B cell (primary cell): ENCODE measurements around the gene CDK5RAP3. TPM values are rescaled to one million over a fixed set of nuclear protein-coding genes. Genes with fewer than 3 reads are reported as not detected.

ENCODE experiments used
- ATAC-seq: fragments of 200-7000 bp; cut with Tn5 transposase; one replicate; pipeline ENCODE4 v1.10.0; 2021; ENCODE audit warnings: low read depth, mild to moderate bottlenecking, moderate number of reproducible peaks, moderate library complexity
- CTCF ChIA-PET: fragments of 350-600 bp; sonication (Branson Sonifier 250); formaldehyde crosslinking; loops from one replicate; lab custom pipeline; 2021; ENCODE audit warnings: antibody characterized with exemption, inconsistent platforms; lab: Charles Lee
- POLR2A ChIA-PET: fragments of 350-600 bp; sonication (Branson Sonifier 250); formaldehyde crosslinking; loops from one replicate; lab custom pipeline; 2021; ENCODE audit warnings: antibody characterized with exemption; lab: Charles Lee
- DNase-seq: peaks from one replicate; pipeline ENCODE4 v3.0.0; 2013
- H2AFZ ChIP-seq: 2 replicates; pipeline ENCODE4 v1.6.1; 2012; ENCODE audit warnings: mild to moderate bottlenecking, low read depth, low read length; ENCODE audit not compliant: insufficient read depth, poor library complexity, severe bottlenecking
- H3K27ac ChIP-seq, 2 donors: 1 replicate in 1 of 2; 2 replicates in 1 of 2; pipeline ENCODE4 v1.5.1; 2012 to 2013; ENCODE audit warnings: low read length in 2 of 2, mild to moderate bottlenecking in 2 of 2, moderate library complexity in 1 of 2
- H3K27me3 ChIP-seq, 4 experiments: fragments of 200-600 bp in 1 of 4; sonication (generic) in 1 of 4; replicated peaks in 1 of 4; 1 replicate in 2 of 4; 2 replicates in 2 of 4; pipeline versions ENCODE4 v1.6.1 to v1.7.0; 2013 to 2016; ENCODE audit warnings: low read length in 3 of 4, mild to moderate bottlenecking in 2 of 4, mixed read lengths in 1 of 4, moderate library complexity in 1 of 4; ENCODE audit not compliant: insufficient read depth in 4 of 4, control insufficient read depth in 3 of 4; ENCODE audit errors: control extremely low read depth in 1 of 4
- H3K36me3 ChIP-seq, 2 experiments: replicated peaks in 1 of 2; 1 replicate in 1 of 2; 2 replicates in 1 of 2; pipeline versions ENCODE4 v1.6.1 to v1.7.1; 2013; ENCODE audit warnings: low read length in 1 of 2; ENCODE audit not compliant: insufficient read depth in 2 of 2, control insufficient read depth in 1 of 2; ENCODE audit errors: control extremely low read depth in 1 of 2, extremely low read depth in 1 of 2
- H3K4me1 ChIP-seq, 2 donors: fragments of 200-600 bp in 1 of 2; sonication (generic) in 1 of 2; 1 replicate in 1 of 2; 2 replicates in 1 of 2; pipeline versions ENCODE4 v1.5.1 to v1.6.1; 2013 to 2017; ENCODE audit warnings: low read length in 2 of 2; ENCODE audit not compliant: control insufficient read depth in 2 of 2, insufficient read depth in 2 of 2
- H3K4me2 ChIP-seq: replicated peaks from 2 replicates; pipeline ENCODE3; 2012; ENCODE audit warnings: mild to moderate bottlenecking, low read depth, low read length; ENCODE audit not compliant: poor library complexity, severe bottlenecking
- H3K4me3 ChIP-seq, 5 experiments: fragments of 200-600 bp in 1 of 5; sonication (generic) in 1 of 5; 1 replicate in 3 of 5; 2 replicates in 2 of 5; pipeline versions ENCODE4 v1.5.1 to v1.7.0; 2011 to 2016; ENCODE audit warnings: low read length in 4 of 5, mild to moderate bottlenecking in 4 of 5, low read depth in 2 of 5, control low read depth in 1 of 5, moderate library complexity in 1 of 5; ENCODE audit not compliant: insufficient read depth in 1 of 5; ENCODE audit errors: control extremely low read depth in 1 of 5, extremely low read depth in 1 of 5
- H3K79me2 ChIP-seq: fragments of 200-600 bp; sonication (generic); one replicate; pipeline ENCODE4 v1.6.0; 2016; ENCODE audit warnings: low read length; ENCODE audit not compliant: control insufficient read depth, insufficient read depth
- H3K9ac ChIP-seq: fragments of 200-600 bp; sonication (generic); 2 replicates; pipeline ENCODE4 v1.6.1; 2017; ENCODE audit warnings: mild to moderate bottlenecking, low read length, moderate library complexity
- H3K9me3 ChIP-seq, 3 donors: one replicate each; pipeline versions ENCODE4 v1.6.1 to v1.7.1; 2013; ENCODE audit warnings: low read length in 2 of 3; ENCODE audit not compliant: control insufficient read depth in 2 of 3, insufficient read depth in 1 of 3; ENCODE audit errors: control extremely low read depth in 1 of 3
- H4K20me1 ChIP-seq: 2 replicates; pipeline ENCODE4 v1.6.0; 2012; ENCODE audit warnings: mild to moderate bottlenecking, low read length; ENCODE audit not compliant: insufficient read depth, control insufficient read depth, poor library complexity, severe bottlenecking
- H3K27ac Mint-ChIP-seq: one replicate; pipeline ENCODE4 v1.8.0; 2021; ENCODE audit warnings: mixed read lengths
- H3K27me3 Mint-ChIP-seq: one replicate; pipeline ENCODE4 v1.8.0; 2021; ENCODE audit warnings: mixed read lengths
- H3K4me1 Mint-ChIP-seq: one replicate; pipeline ENCODE4 v1.8.0; 2021; ENCODE audit warnings: mixed read lengths
- H3K4me3 Mint-ChIP-seq: one replicate; pipeline ENCODE4 v1.8.0; 2021; ENCODE audit warnings: mixed read lengths
- H3K9me3 Mint-ChIP-seq: one replicate; pipeline ENCODE4 v1.8.0; 2022; ENCODE audit warnings: mixed read lengths; ENCODE audit not compliant: insufficient read depth
- CTCF ChIP-seq: fragments of 200-600 bp; IDR thresholded peaks from one replicate; pipeline ENCODE4 v1.8.0; 2022; ENCODE audit warnings: antibody characterized with exemption, mild to moderate bottlenecking
- EZH2 ChIP-seq: IDR thresholded peaks from 2 replicates; pipeline ENCODE4 v1.6.1; 2012; ENCODE audit warnings: borderline replicate concordance, low read depth, mild to moderate bottlenecking, moderate library complexity, low read length; ENCODE audit not compliant: insufficient read depth, poor library complexity, severe bottlenecking
- WGBS: methylation state at CpG from one replicate; pipeline ENCODE4 v1.1.5; 2013; ENCODE audit warnings: missing lambda C conversion rate; ENCODE audit not compliant: insufficient coverage; 5-methylcytosine and 5-hydroxymethylcytosine counted together
- intact Hi-C: fragments of 100-400 bp; cut with micrococcal nuclease; formaldehyde crosslinking; loops from one replicate; pipeline ENCODE4 v1.10.0; 2022
- polyA plus RNA-seq: library from polyadenylated mRNA; depleted of rRNA; stranded (reverse); fragments of >200 nt; gene quantifications from 2 replicates; pipeline ENCODE4 v1.2.3, GENCODE V29; 2012
- total RNA-seq, 2 donors: library from RNA; stranded (reverse); fragments of 120-200 nt in 1 of 2; gene quantifications; 1 replicate in 1 of 2; 2 replicates in 1 of 2; pipeline versions ENCODE4 v1.2.3 to v1.2.4, GENCODE V29; 2013 to 2022

Gene CDK5RAP3
- total and polyA plus RNA-seq, 2 donors (not counting 1 experiment from before 2014, with no cell fraction given), result 417 to 728 TPM

- no peak for ATAC-seq
- Histone ChIP-seq H3K79me2 (no peaks in the 10 kb centered on the region), H3K4me1 (no peaks in the 10 kb centered on the region), H3K9me3 (no peaks in the 10 kb centered on the region), H4K20me1 (no peaks in the 10 kb centered on the region), H3K4me2 (no peak overlapping the region), H3K36me3 (peaks cover 2 to 68% of the 10 kb centered on the region in 2 experiments), H3K4me3 (no peak overlapping the region), H3K9ac (no peak overlapping the region), H2AFZ (no peak overlapping the region), H3K27me3 (no peaks in the 10 kb centered on the region), H3K27ac (no peak overlapping the region)
- no peaks in the 10 kb centered on the region for H3K4me1 Mint-ChIP-seq
- no peaks in the 10 kb centered on the region for H3K27me3 Mint-ChIP-seq
- no peak overlapping the region for H3K27ac Mint-ChIP-seq
- intact Hi-C loops, result no loop called here
- TF ChIP-seq EZH2 (no peak), CTCF (no peak)
- CTCF ChIA-PET, result interaction anchor here (1.2 to 2.9 kb wide), 4 partner anchors 31 to 100 kb away, joined by 3 to 15 read pairs (median 4); no protein-coding TSS in a partner anchor
- POLR2A ChIA-PET, result no interaction called here
- no peaks in the 10 kb centered on the region for H3K9me3 Mint-ChIP-seq
- H3K4me3 Mint-ChIP-seq, result no peak overlapping the region
- no peak for DNase-seq
These were observed 9.6 kb downstream of the CDK5RAP3 start for GRCh38 chr17:47980541-47980940.

- Histone ChIP-seq H4K20me1 (no peaks in the 10 kb centered on the region), H3K4me3 (no peak overlapping the region), H2AFZ (no peak overlapping the region), H3K9ac (no peak overlapping the region), H3K79me2 (no peaks in the 10 kb centered on the region), H3K4me2 (no peak overlapping the region), H3K27ac (no peak overlapping the region), H3K36me3 (peaks cover 2 to 62% of the 10 kb centered on the region in 2 experiments), H3K9me3 (no peaks in the 10 kb centered on the region), H3K4me1 (no peaks in the 10 kb centered on the region), H3K27me3 (no peaks in the 10 kb centered on the region)
- Mint-ChIP-seq H3K4me3 (no peak overlapping the region), H3K9me3 (no peaks in the 10 kb centered on the region), H3K27ac (no peak overlapping the region), H3K27me3 (no peaks in the 10 kb centered on the region), H3K4me1 (no peaks in the 10 kb centered on the region)
- ChIA-PET CTCF (interaction anchor here (1.2 to 1.4 kb wide), 3 partner anchors 32 to 99 kb away, joined by 3 to 4 read pairs (median 3); no protein-coding TSS in a partner anchor), POLR2A (interaction anchor here (0.7 kb wide), 1 partner anchor 25 kb away, joined by 3 read pairs; no protein-coding TSS in a partner anchor)
- ATAC-seq, result no peak
- intact Hi-C loops, result no loop called here
- TF ChIP-seq CTCF, result no peak
- no peak for TF ChIP-seq EZH2
- DNase-seq, result no peak
- 33% methylated on average over 8 of the region's 9 CpGs for WGBS
These were observed 10.5 kb downstream of the CDK5RAP3 start for GRCh38 chr17:47981462-47981861.
